IgD-negative memory B cell (primary cell): Measurements from ENCODE around the gene GALNTL6. TPM values are rescaled to one million over a fixed set of nuclear protein-coding genes. Genes with fewer than 3 reads are reported as not detected.
"Not testable (repeated sequence)": the region's sequence is repeated elsewhere in the genome, so short reads cannot be mapped to it uniquely, and the experiment has no call there.

Source experiments
- H3K27ac Mint-ChIP-seq, 3 donors: one replicate each; pipeline ENCODE4 v1.8.0; 2020 to 2022; ENCODE audit warnings: mild to moderate bottlenecking in 3 of 3, mixed read lengths in 3 of 3, moderate library complexity in 1 of 3
- H3K27me3 Mint-ChIP-seq: one replicate; pipeline ENCODE4 v1.8.0; 2021; ENCODE audit warnings: mixed read lengths
- H3K36me3 Mint-ChIP-seq: one replicate; pipeline ENCODE4 v1.8.0; 2020; ENCODE audit warnings: mild to moderate bottlenecking, mixed read lengths
- H3K4me1 Mint-ChIP-seq, 3 donors: one replicate each; pipeline ENCODE4 v1.8.0; 2020 to 2022; ENCODE audit warnings: mixed read lengths in 3 of 3, mild to moderate bottlenecking in 1 of 3
- H3K4me3 Mint-ChIP-seq, 4 donors: one replicate each; pipeline ENCODE4 v1.8.0; 2020 to 2022; ENCODE audit warnings: mild to moderate bottlenecking in 4 of 4, mixed read lengths in 4 of 4, moderate library complexity in 3 of 4
- H3K9me3 Mint-ChIP-seq, 3 donors: one replicate each; pipeline ENCODE4 v1.8.0; 2020 to 2021; ENCODE audit warnings: mixed read lengths in 3 of 3, mild to moderate bottlenecking in 1 of 3
- polyA plus RNA-seq: library from polyadenylated mRNA; unstranded; fragments of 300-500 nt; fragmentation: Illumina TruSeq; gene quantifications from one replicate; pipeline ENCODE4 v1.2.3, GENCODE V29; 2021

GALNTL6 gene
- polyA plus RNA-seq, 1 donor from 2014 or later = 1.3 TPM

DNA sequence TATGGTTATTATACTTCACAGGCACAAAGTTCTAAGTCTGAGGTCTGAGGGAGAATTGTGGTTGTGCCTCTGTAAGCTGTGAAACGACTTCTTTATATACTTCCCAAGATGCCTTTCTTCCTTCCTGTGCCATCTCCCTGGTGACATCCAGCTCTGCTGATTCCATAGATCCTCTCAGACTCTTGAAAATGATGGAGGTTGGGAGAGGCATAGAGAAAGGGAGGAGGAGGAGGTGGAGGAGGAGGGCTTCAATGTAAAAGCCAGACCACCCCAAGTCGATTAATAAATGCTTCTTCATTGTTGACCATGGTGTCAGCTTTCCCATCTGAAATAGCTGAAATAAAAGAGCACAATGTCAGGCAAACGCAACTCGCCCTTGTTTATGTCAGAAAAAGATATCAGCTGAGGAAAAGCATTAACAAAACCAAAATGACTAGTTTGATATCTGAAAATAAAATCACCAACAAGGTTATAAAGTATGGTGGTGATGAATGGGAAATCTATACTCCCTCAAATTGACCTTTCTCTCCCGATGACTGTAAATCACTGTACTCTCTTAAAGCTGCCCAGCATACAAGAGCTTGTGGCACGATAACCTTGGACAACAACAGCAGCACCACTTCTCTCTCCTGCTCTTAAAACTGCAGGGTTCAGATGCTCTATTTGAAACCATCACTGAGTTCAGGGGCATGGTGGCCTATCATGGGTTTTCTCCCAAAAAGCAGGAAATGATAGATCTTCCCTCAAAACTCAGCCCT is 1125.0 kb downstream of the GALNTL6 start:
- H3K4me3 Mint-ChIP-seq = no peak overlapping the region
- H3K27me3 Mint-ChIP-seq = peaks cover 4% of the 10 kb centered on the region
- no peaks in the 10 kb centered on the region for H3K36me3 Mint-ChIP-seq
- no peak overlapping the region for H3K27ac Mint-ChIP-seq
- no peaks in the 10 kb centered on the region for H3K4me1 Mint-ChIP-seq
- peaks cover 0 to 1% (median 0%) of the 10 kb centered on the region in 3 donors for H3K9me3 Mint-ChIP-seq

DNA sequence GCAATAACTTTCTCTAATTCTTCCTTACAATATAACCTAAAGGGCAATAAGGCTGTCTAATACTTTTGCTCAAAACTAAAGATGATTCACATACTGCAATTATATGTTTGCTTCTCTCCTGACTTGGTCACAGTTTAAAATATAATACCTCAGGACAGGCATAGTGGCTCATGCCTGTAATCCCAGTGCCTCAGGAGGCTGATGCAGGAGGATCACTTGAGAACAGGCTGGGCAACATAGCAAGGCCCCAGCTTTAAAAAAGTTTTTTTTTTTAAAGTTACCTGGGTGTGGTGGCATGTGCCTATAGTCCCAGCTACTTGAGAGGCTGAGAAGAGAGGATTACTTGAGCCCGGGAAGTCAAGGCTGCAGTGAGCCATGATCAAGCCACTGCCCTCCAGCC is 1125.7 kb downstream of the GALNTL6 start:
- Mint-ChIP-seq H3K9me3 (no peaks in the 10 kb centered on the region), H3K27me3 (peaks cover 4% of the 10 kb centered on the region), H3K27ac (no peak overlapping the region)

DNA sequence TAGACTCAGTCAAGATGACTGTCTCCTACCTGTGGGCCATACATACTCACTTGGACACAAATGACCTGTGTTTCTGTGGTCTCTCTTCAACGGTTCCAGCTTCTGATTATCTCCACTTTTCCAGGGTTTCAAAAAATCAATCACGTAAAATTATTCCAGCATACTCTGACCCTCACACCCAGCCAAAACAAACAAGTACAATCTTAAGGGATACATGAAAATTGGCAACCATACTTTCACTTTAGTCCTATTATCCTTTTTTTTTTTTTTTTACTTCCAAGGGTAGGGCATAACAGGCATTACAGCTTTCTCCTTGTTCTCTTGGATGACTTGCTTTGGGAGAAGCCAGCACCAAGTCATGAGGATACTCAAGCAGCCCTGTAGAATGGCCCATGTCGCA is 1129.6 kb downstream of the GALNTL6 start:
- Mint-ChIP-seq H3K27ac (no peak overlapping the region), H3K27me3 (peaks cover 4% of the 10 kb centered on the region), H3K36me3 (no peaks in the 10 kb centered on the region), H3K4me3 (no peak overlapping the region), H3K9me3 (no peaks in the 10 kb centered on the region), H3K4me1 (no peaks in the 10 kb centered on the region)

More for the DNA sequence above, 1125.7 kb downstream of the GALNTL6 start:
- Mint-ChIP-seq H3K4me1 (no peaks in the 10 kb centered on the region), H3K4me3 (no peak overlapping the region), H3K36me3 (no peaks in the 10 kb centered on the region)

DNA sequence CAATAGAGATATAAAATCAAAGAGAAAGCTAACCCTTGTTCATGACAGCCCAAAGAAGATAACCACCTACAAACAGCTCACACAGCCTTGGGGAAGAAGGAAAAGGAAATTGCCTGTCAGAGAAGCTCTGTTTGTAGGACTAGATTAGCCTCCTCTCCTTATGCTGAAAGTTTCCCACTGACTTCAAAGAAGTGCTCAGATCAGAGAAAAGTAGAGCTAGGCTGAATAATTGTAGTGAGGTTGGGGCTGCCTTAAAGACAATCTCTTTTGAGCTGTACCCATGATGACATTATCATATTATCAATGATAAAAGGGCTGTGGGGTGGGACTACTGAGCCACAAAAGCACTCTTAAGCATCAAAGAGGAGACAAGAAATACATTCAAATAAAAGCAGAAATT is 1132.4 kb downstream of the GALNTL6 start:
- Mint-ChIP-seq H3K36me3 (no peaks in the 10 kb centered on the region), H3K4me1 (no peaks in the 10 kb centered on the region), H3K9me3 (no peaks in the 10 kb centered on the region), H3K27me3 (peaks cover 4% of the 10 kb centered on the region), H3K4me3 (no peak overlapping the region), H3K27ac (no peak overlapping the region)

DNA sequence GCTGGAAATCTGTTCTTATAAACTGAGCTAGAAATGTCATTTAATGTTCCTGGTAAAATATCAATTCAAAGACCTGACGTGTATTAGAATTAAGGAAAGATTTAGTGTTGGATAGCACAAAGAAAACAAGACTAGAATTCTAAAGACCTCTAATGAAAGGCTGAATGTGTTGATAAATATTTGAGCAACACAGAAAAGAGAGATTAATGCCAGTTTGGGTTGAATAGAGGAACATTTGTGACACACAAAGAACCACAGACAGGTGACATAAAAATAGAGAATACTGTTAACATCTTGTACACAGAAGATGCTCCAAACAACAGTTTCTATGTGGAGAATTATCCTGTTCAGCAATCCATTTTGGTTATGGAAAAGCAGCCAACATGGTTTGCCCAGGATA is 1133.3 kb downstream of the GALNTL6 start:
- Mint-ChIP-seq H3K4me1 (no peaks in the 10 kb centered on the region), H3K27ac (no peak overlapping the region), H3K4me3 (no peak overlapping the region), H3K36me3 (no peaks in the 10 kb centered on the region), H3K27me3 (peaks cover 4% of the 10 kb centered on the region), H3K9me3 (no peaks in the 10 kb centered on the region)

DNA sequence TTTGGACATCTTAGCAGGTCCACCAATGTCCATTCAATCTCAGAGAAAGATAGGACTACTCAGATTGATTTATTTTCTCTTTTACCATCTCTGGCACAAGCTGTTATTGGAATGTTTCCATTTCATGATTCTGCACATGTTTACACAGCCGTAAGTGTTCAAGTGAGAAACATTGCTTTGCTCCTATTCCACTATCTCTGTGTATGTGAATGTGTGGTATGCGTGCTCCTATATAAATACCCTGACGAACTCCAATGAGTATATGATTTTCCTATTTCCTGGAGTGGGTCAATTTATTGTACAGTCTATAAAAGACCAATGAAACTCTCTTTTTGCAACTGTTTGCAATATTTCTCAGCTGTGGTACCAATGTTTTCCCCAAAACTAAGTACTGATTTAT is 1134.4 kb downstream of the GALNTL6 start:
- Mint-ChIP-seq H3K9me3 (no peaks in the 10 kb centered on the region), H3K4me3 (no peak overlapping the region), H3K27ac (no peak overlapping the region), H3K4me1 (no peaks in the 10 kb centered on the region), H3K36me3 (no peaks in the 10 kb centered on the region), H3K27me3 (peaks cover 2% of the 10 kb centered on the region)

DNA sequence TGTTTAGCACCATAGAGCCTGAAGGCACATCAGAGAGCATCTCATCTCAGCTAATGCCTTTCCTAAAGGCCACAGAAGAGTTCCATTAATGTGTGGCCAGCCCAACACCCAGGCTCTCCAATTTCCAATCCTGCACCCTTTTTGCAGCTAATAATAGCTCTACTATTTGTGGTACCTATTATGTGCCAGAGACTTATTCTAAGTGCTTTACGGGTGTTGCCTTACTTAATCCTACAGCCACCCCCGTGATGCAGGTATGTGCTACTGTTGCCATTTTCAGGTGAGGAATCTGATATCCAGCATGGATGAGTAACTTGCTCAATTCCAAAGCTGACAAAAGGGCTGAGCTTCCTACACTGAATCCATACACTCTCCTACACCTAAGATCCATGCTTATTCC is 1137.8 kb downstream of the GALNTL6 start:
- Mint-ChIP-seq H3K36me3 (no peaks in the 10 kb centered on the region), H3K27ac (no peak overlapping the region), H3K4me3 (no peak overlapping the region), H3K9me3 (no peaks in the 10 kb centered on the region), H3K27me3 (peaks cover 2% of the 10 kb centered on the region), H3K4me1 (no peaks in the 10 kb centered on the region)

DNA sequence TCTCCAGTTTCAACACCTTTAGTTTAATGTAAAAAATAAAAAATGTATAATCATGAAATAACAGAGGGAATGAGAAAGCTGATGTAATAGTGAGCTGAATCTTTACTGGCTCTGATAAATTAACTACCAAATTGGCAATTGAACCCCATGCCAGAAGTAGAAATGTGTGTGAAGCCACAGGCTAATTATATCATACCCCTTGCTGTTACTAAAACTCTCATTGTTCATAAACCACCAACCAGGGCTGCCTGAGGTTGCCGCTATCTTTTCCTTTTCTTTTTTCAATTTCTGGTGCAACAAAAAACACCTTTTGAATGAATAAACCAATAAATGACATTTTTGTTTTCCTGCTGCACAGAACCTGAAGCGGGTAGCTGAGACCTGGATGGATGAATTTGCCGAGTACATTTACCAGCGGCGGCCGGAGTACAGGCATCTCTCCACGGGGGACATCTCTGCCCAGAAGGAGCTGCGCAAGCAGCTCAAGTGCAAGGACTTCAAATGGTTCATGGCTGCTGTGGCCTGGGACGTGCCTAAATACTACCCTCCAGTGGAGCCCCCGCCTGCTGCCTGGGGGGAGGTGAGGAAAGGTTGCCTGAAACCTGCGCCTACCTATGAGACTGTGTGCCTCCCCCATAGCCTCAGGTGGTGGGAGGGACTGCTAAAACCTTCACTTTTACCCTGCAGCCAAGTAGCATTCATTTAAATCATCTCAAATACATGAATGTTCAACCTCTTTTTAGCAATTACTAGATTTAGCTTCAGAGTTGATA is 1138.7 kb downstream of the GALNTL6 start:
- Mint-ChIP-seq H3K4me3 (no peak overlapping the region), H3K27ac (no peak overlapping the region), H3K27me3 (peaks cover 2% of the 10 kb centered on the region), H3K9me3 (no peaks in the 10 kb centered on the region), H3K4me1 (no peaks in the 10 kb centered on the region), H3K36me3 (no peaks in the 10 kb centered on the region)

DNA sequence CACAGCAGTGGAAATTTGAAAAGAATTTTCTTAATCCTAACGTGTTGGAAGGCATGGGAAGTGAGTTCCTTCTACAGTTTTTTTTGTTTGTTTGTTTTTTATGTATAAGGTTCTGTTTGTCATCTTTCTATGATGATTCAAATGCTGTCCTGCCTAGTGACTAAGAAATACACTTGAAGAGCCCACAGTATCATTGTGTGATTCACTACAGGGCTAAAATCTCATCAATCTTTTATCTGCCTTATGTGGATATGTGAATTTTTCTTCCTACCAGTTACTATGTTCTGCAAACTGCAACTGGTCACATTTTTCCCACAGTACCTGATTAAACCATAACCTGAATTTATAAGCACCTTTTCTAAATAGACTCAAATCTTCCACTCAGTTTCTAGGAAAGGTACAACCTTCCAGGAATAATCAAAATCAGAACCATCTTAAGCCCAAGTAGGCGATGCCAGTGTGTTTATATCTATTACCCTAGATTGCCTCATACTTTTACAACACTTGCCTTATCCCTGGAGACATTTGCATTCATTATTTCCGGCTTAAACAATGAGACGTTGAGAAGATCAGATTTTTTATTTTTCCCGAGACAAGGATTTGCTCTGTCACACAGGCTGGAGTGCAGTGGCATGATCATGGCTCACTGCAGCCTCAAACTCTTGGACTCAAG is 1140.8 kb downstream of the GALNTL6 start:
- no peaks in the 10 kb centered on the region for H3K4me1 Mint-ChIP-seq
- H3K27ac Mint-ChIP-seq = no peak overlapping the region
- H3K36me3 Mint-ChIP-seq = no peaks in the 10 kb centered on the region
- H3K9me3 Mint-ChIP-seq = no peaks in the 10 kb centered on the region
- no peak overlapping the region for H3K4me3 Mint-ChIP-seq
- H3K27me3 Mint-ChIP-seq = peaks cover 2% of the 10 kb centered on the region

DNA sequence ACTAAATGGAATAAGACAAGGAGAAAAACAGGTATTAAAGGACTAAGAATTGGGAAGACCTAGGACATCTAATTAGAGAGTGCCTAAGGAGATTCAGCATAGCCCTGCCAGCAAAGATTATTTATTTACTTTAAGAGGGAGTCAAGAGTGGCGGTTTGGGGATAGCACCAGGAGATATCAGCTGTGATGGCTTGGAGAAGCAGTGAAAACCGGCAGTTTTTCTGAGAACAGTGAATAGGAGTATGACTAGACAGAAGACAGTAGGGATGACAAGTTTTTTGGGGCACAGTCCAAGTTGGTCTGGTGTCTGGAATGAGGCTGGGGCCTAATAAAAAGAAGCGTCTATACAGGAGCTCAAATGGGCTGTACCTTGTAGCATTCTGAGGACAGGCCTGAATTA is 1143.1 kb downstream of the GALNTL6 start:
- not testable (repeated sequence) for H3K36me3 Mint-ChIP-seq, H3K4me1 Mint-ChIP-seq, H3K27ac Mint-ChIP-seq, H3K27me3 Mint-ChIP-seq, H3K9me3 Mint-ChIP-seq, H3K4me3 Mint-ChIP-seq

DNA sequence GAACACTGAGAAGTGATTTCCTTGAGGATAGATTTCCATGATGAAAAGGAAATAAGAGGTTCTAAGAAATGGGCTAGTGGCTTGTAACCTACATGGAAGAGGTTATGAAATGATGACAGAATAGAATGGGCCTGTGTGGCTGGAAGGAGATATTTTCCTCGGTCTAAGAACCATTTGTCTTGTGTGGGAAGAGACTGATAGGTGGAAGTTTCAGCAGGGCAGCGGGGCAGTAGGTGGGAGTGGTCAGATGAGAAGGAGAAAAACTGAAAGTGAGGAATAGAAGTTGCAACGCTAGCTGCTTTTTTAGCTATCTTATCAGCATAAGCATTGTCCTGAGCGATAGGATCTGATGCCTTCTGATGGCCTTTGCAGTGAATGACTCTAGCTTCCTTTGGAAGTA is 1144.0 kb downstream of the GALNTL6 start:
- no peaks in the 10 kb centered on the region for H3K36me3 Mint-ChIP-seq
- peaks cover 12% of the 10 kb centered on the region for H3K27me3 Mint-ChIP-seq
- H3K4me1 Mint-ChIP-seq = no peaks in the 10 kb centered on the region
- H3K27ac Mint-ChIP-seq = no peak overlapping the region
- no peaks in the 10 kb centered on the region for H3K9me3 Mint-ChIP-seq
- no peak overlapping the region for H3K4me3 Mint-ChIP-seq

DNA sequence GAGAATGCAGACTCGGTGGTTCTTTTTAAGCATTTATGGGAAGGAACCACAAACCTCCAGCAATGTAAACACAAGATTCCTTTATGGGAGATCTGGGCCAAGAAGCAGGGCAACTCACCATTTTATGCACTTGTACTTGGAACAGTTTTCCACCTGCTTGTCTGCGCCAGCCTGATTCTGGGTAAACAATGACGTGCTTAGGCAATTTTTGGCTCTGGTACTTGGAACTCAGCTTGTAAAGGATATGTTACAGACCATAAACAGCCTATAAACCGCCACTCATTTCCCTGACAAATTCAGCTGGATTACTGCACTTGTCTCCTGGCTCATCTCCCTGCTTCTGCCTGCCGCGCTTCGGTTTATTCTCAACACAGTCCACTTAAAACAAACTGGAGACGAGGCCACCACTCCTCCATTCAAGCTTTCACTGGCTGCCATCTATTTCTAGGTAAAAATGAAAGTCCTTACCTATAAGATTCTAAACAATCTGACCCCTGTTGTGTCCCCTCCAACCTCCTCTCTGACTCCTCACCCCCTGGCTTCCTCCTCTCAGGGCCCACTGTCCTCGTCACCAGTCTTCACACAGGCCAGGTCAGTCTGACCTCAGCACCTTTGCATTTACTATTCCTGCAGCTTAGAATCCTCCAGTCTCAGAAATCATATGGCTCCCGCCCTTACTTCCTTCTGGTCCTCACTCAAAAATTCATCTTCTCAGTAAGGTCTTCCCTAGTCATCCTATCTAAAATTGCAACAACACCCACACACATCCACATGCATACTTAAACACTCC is 1149.6 kb downstream of the GALNTL6 start:
- Mint-ChIP-seq H3K27me3 (peaks cover 13% of the 10 kb centered on the region), H3K27ac (no peak overlapping the region), H3K4me3 (no peak overlapping the region), H3K9me3 (peaks cover 0 to 3% (median 0%) of the 10 kb centered on the region in 3 donors), H3K36me3 (no peaks in the 10 kb centered on the region), H3K4me1 (no peaks in the 10 kb centered on the region)

DNA sequence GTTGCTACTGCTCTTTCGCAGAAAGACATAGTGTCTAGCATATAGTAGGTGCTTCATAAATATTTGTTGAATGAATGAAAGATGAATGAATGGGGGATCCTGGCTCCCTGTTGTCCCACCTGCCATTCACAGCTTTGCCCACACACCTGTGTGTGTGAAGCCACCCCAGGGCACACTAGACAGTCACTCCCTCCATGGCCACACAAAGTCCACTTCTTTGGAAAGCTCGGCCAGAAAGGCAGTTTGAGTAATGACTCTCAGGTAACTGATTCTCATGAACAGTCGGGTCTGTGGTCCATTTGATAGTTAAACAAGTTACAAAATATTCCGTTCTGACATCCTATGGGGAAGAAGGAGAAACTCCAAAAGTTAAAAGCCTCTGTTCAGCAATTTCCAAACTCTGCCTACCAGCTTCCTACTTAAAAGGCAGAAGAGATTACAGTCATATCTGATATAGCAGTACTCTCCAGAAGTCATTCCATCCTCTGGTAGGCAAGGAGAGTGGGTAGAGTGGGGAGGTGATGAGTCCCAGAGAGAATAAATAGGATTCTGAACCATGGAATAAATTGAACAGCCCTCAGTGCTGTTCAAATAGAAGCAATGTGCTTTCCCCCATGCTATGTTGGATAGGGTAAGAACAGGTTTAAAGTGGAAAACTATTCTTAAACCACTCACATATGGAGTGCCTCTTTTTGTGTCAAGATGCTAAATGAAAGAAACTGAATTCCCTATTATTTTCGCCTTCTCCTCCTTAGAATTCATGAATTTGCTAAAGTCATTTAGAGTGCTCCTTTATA is 1150.5 kb downstream of the GALNTL6 start:
- Mint-ChIP-seq H3K36me3 (peaks cover 3% of the 10 kb centered on the region), H3K27me3 (peaks cover 13% of the 10 kb centered on the region), H3K9me3 (peaks cover 0 to 6% (median 5%) of the 10 kb centered on the region in 3 donors), H3K27ac (no peak overlapping the region), H3K4me3 (no peak overlapping the region), H3K4me1 (no peaks in the 10 kb centered on the region)

DNA sequence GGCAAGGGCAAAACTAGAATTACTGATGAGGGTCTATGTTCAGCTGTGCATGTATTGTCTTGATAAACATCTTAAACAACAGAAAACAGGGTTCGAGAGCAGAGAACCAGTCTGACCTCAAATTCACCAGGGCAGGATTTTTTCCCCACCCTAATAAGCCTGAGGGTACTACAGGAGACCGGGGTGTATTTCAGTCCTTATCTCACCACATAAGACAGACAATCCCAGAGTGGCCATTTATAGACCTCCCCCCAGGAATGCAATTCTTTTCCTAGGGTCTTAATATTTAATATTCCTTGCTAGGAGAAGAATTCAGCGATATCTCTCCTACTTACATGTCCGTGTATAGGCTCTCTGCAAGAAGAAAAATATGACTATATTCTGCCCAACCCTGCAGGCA is 1157.0 kb downstream of the GALNTL6 start:
- H3K27ac Mint-ChIP-seq, H3K4me3 Mint-ChIP-seq, H3K4me1 Mint-ChIP-seq, H3K27me3 Mint-ChIP-seq, H3K36me3 Mint-ChIP-seq: not testable (repeated sequence)
- H3K9me3 Mint-ChIP-seq = peaks cover 1 to 23% (median 14%) of the 10 kb centered on the region in 3 donors
